ENCODE results near the gene HMGCR.

HMGCR gene

DNA sequence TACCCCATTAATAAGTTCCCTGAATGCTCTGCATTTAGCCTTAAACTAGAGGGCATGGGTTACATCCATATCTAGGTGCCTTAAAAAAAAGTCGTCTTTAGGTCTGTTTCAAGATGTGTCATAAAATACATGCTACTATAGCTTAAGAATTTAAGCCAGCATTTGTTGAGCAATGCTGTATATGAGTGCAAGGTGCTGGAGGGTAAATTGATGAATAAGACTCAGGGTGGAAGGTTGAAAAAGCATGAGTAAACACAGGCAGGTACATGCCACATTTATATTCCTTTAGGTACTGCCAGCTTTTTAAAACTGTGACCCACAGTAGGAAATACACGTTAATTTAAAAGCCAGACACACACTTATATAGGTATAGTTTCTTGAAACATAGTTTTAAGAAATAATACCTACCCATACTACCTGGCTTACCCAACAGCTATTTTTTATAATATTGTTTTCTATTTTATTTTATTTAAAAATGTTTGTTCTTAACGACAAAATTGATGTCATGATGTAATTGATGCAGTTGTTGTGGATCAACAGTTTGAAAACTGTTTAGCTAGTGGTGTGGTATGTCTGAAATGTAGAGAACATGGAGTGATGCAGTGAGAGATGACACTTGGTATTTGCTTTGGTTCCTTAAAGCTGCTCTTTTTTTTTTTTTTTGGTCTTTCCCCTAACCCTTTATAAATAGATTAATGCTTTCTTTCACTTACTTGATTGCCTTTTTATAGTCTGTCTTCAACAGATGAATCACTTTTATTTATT, 3.9 kb downstream of the HMGCR start:
- H3K27ac ChIP-seq, result no peak overlapping the region
- POLR2A ChIA-PET (ENCODE audit: low non-redundant PET), result interaction anchor here (0.6 to 0.8 kb wide), 2 partner anchors 104 to 170 kb away, joined by 4 read pairs; partner anchors contain the start of gene ANKRD31
- TF ChIP-seq, protein P1, sequence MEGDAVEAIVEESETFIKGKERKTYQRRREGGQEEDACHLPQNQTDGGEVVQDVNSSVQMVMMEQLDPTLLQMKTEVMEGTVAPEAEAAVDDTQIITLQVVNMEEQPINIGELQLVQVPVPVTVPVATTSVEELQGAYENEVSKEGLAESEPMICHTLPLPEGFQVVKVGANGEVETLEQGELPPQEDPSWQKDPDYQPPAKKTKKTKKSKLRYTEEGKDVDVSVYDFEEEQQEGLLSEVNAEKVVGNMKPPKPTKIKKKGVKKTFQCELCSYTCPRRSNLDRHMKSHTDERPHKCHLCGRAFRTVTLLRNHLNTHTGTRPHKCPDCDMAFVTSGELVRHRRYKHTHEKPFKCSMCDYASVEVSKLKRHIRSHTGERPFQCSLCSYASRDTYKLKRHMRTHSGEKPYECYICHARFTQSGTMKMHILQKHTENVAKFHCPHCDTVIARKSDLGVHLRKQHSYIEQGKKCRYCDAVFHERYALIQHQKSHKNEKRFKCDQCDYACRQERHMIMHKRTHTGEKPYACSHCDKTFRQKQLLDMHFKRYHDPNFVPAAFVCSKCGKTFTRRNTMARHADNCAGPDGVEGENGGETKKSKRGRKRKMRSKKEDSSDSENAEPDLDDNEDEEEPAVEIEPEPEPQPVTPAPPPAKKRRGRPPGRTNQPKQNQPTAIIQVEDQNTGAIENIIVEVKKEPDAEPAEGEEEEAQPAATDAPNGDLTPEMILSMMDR (conservative IDR thresholded peaks at IDR 0.05; ENCODE audit: low read depth), result no peak
- DNase-seq (ENCODE audit: low spot score), result peak; percentile 78
- CTCF ChIA-PET, result interaction anchor here (0.6 to 1.7 kb wide), 7 partner anchors 9 to 308 kb away, joined by 3 to 7 read pairs (median 3); no protein-coding TSS in a partner anchor

DNA sequence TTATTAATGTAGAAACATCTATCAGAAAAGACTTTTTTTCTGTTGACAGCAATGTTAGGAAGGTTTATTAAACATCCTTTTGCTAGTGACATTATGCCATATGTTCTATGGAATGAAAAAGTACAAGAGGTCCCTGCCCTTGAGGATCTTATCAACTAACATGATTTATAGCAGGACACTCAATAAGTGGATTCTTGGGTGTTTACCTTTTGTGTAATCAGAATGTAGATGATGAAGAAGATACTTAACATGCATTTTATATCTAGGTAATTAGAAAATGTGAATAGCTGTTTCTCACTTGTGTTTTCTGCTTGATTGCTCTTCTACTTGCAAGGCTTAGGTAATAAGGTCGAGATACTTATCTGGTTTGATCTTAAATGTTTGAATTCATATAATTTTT, 4.9 kb downstream of the HMGCR start:
- CTCF ChIA-PET, result interaction anchor here (0.7 kb wide), 2 partner anchors 26 to 309 kb away, joined by 3 to 7 read pairs; no protein-coding TSS in a partner anchor

DNA sequence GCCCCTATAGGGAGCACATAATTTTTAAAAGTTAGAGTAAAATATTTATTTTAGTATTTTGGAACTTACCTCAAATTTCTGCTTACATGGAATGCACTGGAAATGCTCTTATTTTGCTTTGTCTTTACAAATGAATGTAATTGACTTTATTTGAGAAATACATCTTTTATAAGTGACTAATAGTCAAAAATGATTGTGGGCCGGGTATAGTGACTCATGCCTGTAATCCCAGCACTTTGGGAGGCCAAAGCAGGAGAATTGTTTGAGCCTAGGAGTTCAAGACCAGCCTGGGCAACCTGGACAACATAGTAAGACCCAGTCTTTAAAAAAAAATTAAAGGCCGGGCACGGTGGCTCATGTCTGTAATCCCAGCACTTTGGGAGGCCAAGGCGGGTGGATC, 5.8 kb downstream of the HMGCR start:
- CTCF ChIA-PET, result no interaction called here
- TF ChIP-seq, protein P1 (conservative IDR thresholded peaks at IDR 0.05; ENCODE audit: low read depth), result no peak
- H3K27ac ChIP-seq, result peak overlapping the region; percentile 56
- POLR2A ChIA-PET (ENCODE audit: low non-redundant PET), result no interaction called here
- no peak for DNase-seq (ENCODE audit: low spot score)

More for the DNA sequence above, 4.9 kb downstream of the HMGCR start:
- no peak for DNase-seq (ENCODE audit: low spot score)
- POLR2A ChIA-PET (ENCODE audit: low non-redundant PET), result no interaction called here
- H3K27ac ChIP-seq, result no peak overlapping the region
- TF ChIP-seq, protein P1 (conservative IDR thresholded peaks at IDR 0.05; ENCODE audit: low read depth), result no peak

DNA sequence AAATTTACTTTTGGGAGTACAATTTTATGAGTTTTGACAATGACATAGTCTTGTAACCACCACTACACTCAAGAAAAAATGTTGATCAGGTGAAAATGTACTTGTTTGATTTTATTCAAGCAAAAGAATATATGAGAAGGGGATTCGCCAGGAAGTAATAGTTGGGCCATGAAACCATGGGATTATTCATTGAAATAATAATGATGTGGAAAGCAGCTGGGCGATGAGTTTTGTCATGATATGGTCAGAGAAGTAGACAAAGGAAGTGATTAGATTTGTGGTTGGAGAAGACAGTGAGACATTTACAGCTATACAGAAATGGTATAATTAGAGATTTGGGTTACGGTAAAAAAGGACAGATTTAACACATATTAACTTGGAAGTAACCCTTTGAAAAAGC, 11.2 kb downstream of the HMGCR start:
- no peak for DNase-seq (ENCODE audit: low spot score)
- POLR2A ChIA-PET (ENCODE audit: low non-redundant PET), result no interaction called here
- TF ChIP-seq, protein P1 (conservative IDR thresholded peaks at IDR 0.05; ENCODE audit: low read depth), result no peak
- CTCF ChIA-PET, result no interaction called here
- H3K27ac ChIP-seq, result no peak overlapping the region

DNA sequence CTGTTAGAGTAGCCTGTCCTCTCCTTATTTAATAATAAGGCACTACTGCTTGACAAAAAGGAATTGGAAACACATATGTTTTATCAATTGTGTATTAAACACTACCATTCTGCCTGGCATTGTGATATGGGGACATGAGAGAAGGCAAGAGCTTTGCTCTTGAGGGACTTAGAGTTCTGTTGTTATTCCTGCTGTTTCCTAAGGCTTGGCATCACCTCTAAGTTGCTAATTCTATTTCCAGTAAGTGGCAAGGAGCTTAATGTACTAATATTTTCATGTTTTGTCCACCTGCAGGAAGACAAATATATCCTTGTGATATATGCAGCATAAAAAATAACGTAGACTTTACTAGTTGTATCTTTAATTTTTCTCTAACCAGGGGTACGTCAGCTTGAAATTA, 12.6 kb downstream of the HMGCR start:
- TF ChIP-seq, protein P1 (conservative IDR thresholded peaks at IDR 0.05; ENCODE audit: low read depth), result no peak
- ChIA-PET POLR2A (ENCODE audit: low non-redundant PET) (no interaction called here), CTCF (interaction anchor here (0.6 to 1.0 kb wide), 3 partner anchors 9 to 1121 kb away, joined by 3 read pairs; no protein-coding TSS in a partner anchor)
- H3K27ac ChIP-seq, result no peak overlapping the region
- no peak for DNase-seq (ENCODE audit: low spot score)

DNA sequence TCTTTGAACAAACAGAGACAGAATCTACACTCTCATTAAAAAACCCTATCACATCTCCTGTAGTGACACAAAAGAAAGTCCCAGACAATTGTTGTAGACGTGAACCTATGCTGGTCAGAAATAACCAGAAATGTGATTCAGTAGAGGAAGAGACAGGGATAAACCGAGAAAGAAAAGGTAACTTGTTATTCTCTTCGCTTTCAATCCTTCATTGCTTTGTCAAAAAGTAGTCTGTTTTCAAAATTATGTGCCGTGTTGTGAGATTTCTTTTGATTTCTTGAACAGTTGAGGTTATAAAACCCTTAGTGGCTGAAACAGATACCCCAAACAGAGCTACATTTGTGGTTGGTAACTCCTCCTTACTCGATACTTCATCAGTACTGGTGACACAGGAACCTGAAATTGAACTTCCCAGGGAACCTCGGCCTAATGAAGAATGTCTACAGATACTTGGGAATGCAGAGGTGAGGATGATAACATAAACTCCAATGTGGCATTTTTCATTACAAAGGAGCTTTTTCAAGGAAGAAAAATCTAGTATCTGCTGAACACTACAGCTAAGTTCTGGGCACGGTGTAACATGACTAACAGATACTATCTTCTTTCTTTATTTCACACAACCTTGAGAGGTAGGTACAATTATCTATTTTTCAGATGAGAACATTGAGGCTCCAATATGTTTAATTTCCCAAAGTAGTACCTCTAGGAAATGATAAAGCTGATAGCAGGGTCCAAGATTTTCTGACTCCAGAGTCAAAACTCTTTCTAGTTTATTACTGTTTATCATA, 14.3 kb downstream of the HMGCR start:
- POLR2A ChIA-PET (ENCODE audit: low non-redundant PET), result interaction anchor here (0.6 kb wide), 1 partner anchor 74 kb away, joined by 3 read pairs; no protein-coding TSS in a partner anchor
- no peak for DNase-seq (ENCODE audit: low spot score)
- CTCF ChIA-PET, result interaction anchor here (0.5 to 0.6 kb wide), 4 partner anchors 22 to 1800 kb away, joined by 3 to 5 read pairs (median 4); no protein-coding TSS in a partner anchor
- TF ChIP-seq, protein P1 (conservative IDR thresholded peaks at IDR 0.05; ENCODE audit: low read depth), result no peak
- H3K27ac ChIP-seq, result no peak overlapping the region

All from RWPE1 (cell line).